ENCODE measurements around the gene DACH1. TPM values are rescaled to one million over a fixed set of nuclear protein-coding genes. Genes with fewer than 3 reads are reported as not detected.

DACH1 gene
- total RNA-seq, 1 experiment from 2014 or later, result not detected

- Histone ChIP-seq H3F3A (ENCODE audit: low read length, unreplicated experiment) (no peaks in the 10 kb centered on the region), H3K36me3 (ENCODE audit: low read depth, low read length) (no peaks in the 10 kb centered on the region), H3K79me2 (ENCODE audit: low read length) (no peaks in the 10 kb centered on the region), H3K9me2 (replicated peaks; ENCODE audit: low read length) (no peaks in the 10 kb centered on the region), H2AFZ (ENCODE audit: low read length) (no peak overlapping the region), H3K9ac (ENCODE audit: low read length) (no peak overlapping the region), H3K4me3 (ENCODE audit: low read length) (no peak overlapping the region), H3K4me1 (ENCODE audit: insufficient read depth, low read length) (no peaks in the 10 kb centered on the region), H3K27me3 (ENCODE audit: low read length) (no peaks in the 10 kb centered on the region), H3K27ac (ENCODE audit: low read length) (no peak overlapping the region), H3K4me2 (ENCODE audit: low read length) (no peak overlapping the region), H4K20me1 (ENCODE audit: low read length) (no peaks in the 10 kb centered on the region), H3K9me3 (ENCODE audit: low read length) (no peaks in the 10 kb centered on the region)
- DNase-seq (no peak), ATAC-seq (no peak)
- TF ChIP-seq EZH2phosphoT487 (IDR thresholded peaks at IDR 0.05; ENCODE audit: borderline replicate concordance, low read length), result no peak
- no peak for TF ChIP-seq EZH2 (IDR thresholded peaks at IDR 0.05; ENCODE audit: low read length, unreplicated experiment)
- TF ChIP-seq CTCF (conservative IDR thresholded peaks at IDR 0.05; ENCODE audit: low read depth, low read length), result no peak
- intact Hi-C loops (cut with micrococcal nuclease), result no loop called here
- CTCF ChIA-PET, result no interaction called here
- POLR2A ChIA-PET (ENCODE audit: unreplicated experiment), result no interaction called here
- BruUV-seq (replicated peaks), result no TSS peak
These were observed 472.0 kb downstream of the DACH1 start for GRCh38 chr13:71395053-71395452.

- CTCF ChIA-PET, result no interaction called here
- no peak overlapping the region for H3K9ac ChIP-seq (ENCODE audit: low read length)
These were observed 472.8 kb downstream of the DACH1 start for GRCh38 chr13:71394176-71394575.

More at GRCh38 chr13:71394176-71394575, 472.8 kb downstream of the DACH1 start:
- Histone ChIP-seq H3K36me3 (ENCODE audit: low read depth, low read length) (no peaks in the 10 kb centered on the region), H2AFZ (ENCODE audit: low read length) (no peak overlapping the region), H3K4me1 (ENCODE audit: insufficient read depth, low read length) (no peaks in the 10 kb centered on the region), H3K9me2 (replicated peaks; ENCODE audit: low read length) (no peaks in the 10 kb centered on the region), H3K4me2 (ENCODE audit: low read length) (no peak overlapping the region), H3K27ac (ENCODE audit: low read length) (no peak overlapping the region), H3F3A (ENCODE audit: low read length, unreplicated experiment) (no peaks in the 10 kb centered on the region), H3K79me2 (ENCODE audit: low read length) (no peaks in the 10 kb centered on the region), H3K27me3 (ENCODE audit: low read length) (no peaks in the 10 kb centered on the region), H3K4me3 (ENCODE audit: low read length) (no peak overlapping the region), H4K20me1 (ENCODE audit: low read length) (no peaks in the 10 kb centered on the region), H3K9me3 (ENCODE audit: low read length) (no peaks in the 10 kb centered on the region)
- ATAC-seq (no peak), DNase-seq (no peak)
- POLR2A ChIA-PET (ENCODE audit: unreplicated experiment), result no interaction called here
- intact Hi-C loops (cut with micrococcal nuclease), result no loop called here
- no TSS peak for BruUV-seq (replicated peaks)
- no peak for TF ChIP-seq CTCF (conservative IDR thresholded peaks at IDR 0.05; ENCODE audit: low read depth, low read length)
- TF ChIP-seq EZH2 (IDR thresholded peaks at IDR 0.05; ENCODE audit: low read length, unreplicated experiment), result no peak
- TF ChIP-seq EZH2phosphoT487 (IDR thresholded peaks at IDR 0.05; ENCODE audit: borderline replicate concordance, low read length), result no peak

All from PC-3 (cell line).